Transverse colon (tissue), 4 donors: Measurements from ENCODE around the gene CLEC4F. TPM values are rescaled to one million over a fixed set of nuclear protein-coding genes. Genes with fewer than 3 reads are reported as not detected.
"Not testable (repeated sequence)": the region's sequence is repeated elsewhere in the genome, so short reads cannot be mapped to it uniquely, and the experiment has no call there.

Experiments used
- DNase-seq: peaks from one replicate; pipeline ENCODE4 v3.0.0-alpha.2; 2019
- H3K27ac ChIP-seq, 4 donors: fragments of 200-600 bp; sonication (generic); 2 replicates each; pipeline ENCODE4 v1.5.1; 2016 to 2018; ENCODE audit warnings: inconsistent platforms in 4 of 4
- H3K27me3 ChIP-seq: fragments of 200-600 bp; sonication (generic); 2 replicates; pipeline ENCODE4 v1.5.1; 2017; ENCODE audit warnings: inconsistent platforms
- H3K36me3 ChIP-seq, 4 donors: fragments of 200-600 bp; sonication (generic); 2 replicates each; pipeline ENCODE4 v1.5.1; 2017 to 2019; ENCODE audit warnings: inconsistent platforms in 4 of 4
- H3K4me1 ChIP-seq, 4 donors: fragments of 200-600 bp; sonication (generic); 2 replicates each; pipeline ENCODE4 v1.5.1; 2017 to 2020; ENCODE audit warnings: inconsistent platforms in 4 of 4
- H3K4me3 ChIP-seq, 4 donors: fragments of 200-600 bp; sonication (generic); 1 replicate in 1 of 4; 2 replicates in 3 of 4; pipeline versions ENCODE4 v1.5.1 to v1.6.1; 2017 to 2019; ENCODE audit warnings: inconsistent platforms in 4 of 4
- H3K9me3 ChIP-seq, 2 donors: fragments of 200-600 bp; sonication (generic); 2 replicates each; pipeline ENCODE4 v1.5.1; 2017 to 2019; ENCODE audit warnings: inconsistent platforms in 2 of 2
- EP300 ChIP-seq: sonication (generic); formaldehyde crosslinking; IDR thresholded peaks from one replicate; pipeline ENCODE4 v1.6.1; 2017; ENCODE audit warnings: antibody characterized with exemption, low read depth
- POLR2A ChIP-seq: fragments of 450-650 bp; IDR thresholded peaks from one replicate; pipeline ENCODE4 v1.6.1; 2016; ENCODE audit warnings: antibody characterized with exemption, mild to moderate bottlenecking, moderate library complexity
- POLR2AphosphoS5 ChIP-seq, 3 donors: sonication (generic); formaldehyde crosslinking; IDR thresholded peaks; one replicate each; pipeline ENCODE4 v1.6.1; 2016; ENCODE audit warnings: antibody characterized with exemption in 3 of 3
- WGBS, 2 donors: methylation state at CpG; one replicate each; pipeline ENCODE4 v1.1.5; 2018; ENCODE audit warnings: low coverage in 1 of 2; 5-methylcytosine and 5-hydroxymethylcytosine counted together
- in situ Hi-C, 4 donors: fragments of 200-750 bp; cut with MboI; loops; one replicate each; pipeline versions ENCODE4 v1.15.0 to v1.15.1; 2017; ENCODE audit warnings: low sequenced_read_pairs in 3 of 4, low pct_ligation_motif_present in 1 of 4, low pct_unique_long_range_greater_than_20kb in 1 of 4
- intact Hi-C: fragments of 100-400 bp; cut with DNase I; formaldehyde crosslinking; loops from one replicate; pipeline ENCODE4 v1.15.1; 2023; ENCODE audit warnings: low total_unique reads
- total RNA-seq, 4 donors: library from RNA; depleted of rRNA; stranded (reverse); fragments of >200 nt; gene quantifications; one replicate each; pipeline ENCODE4 v1.1.0, GENCODE V29; 2016
- TF ChIP-seq, protein P1 (sequence below), 5 experiments: fragments of 200-600 bp in 3 of 5; fragments of 450-650 bp in 2 of 5; sonication (generic) in 3 of 5; IDR thresholded peaks; 1 replicate in 2 of 5; 2 replicates in 3 of 5; pipeline ENCODE4 v1.5.1; 2016 to 2017; ENCODE audit warnings: antibody characterized with exemption in 5 of 5, inconsistent platforms in 3 of 5, mild to moderate bottlenecking in 2 of 5, moderate library complexity in 1 of 5

Gene CLEC4F
- total RNA-seq, 4 donors from 2014 or later = 0.14 to 0.32 TPM; not detected in 2

DNA sequence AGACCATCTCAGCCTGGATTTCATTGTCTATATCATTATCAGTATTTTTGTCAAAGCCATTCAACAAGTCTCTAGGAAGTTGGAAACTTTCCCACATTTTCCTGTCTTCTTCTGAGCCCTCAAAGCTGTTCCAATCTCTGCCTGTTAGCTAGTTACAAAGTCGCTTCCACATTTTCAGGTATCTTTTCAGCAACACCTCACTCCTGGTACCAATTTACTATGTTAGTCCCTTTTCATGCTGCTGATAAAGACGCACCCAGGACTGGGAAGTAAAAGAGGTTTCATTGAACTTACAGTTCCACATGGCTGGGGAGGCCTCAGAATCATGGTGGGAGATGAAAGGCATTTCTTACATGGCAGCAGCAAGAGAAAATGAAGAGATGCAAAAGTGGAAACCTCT lies 20.7 kb downstream of the CLEC4F start:
- in situ Hi-C loops (no loop called here), intact Hi-C loops (loop anchor here (5.0 kb wide), 1 partner anchor 648 kb away; no protein-coding TSS in a partner anchor)
- TF ChIP-seq POLR2A = no peak
- TF ChIP-seq, protein P1, sequence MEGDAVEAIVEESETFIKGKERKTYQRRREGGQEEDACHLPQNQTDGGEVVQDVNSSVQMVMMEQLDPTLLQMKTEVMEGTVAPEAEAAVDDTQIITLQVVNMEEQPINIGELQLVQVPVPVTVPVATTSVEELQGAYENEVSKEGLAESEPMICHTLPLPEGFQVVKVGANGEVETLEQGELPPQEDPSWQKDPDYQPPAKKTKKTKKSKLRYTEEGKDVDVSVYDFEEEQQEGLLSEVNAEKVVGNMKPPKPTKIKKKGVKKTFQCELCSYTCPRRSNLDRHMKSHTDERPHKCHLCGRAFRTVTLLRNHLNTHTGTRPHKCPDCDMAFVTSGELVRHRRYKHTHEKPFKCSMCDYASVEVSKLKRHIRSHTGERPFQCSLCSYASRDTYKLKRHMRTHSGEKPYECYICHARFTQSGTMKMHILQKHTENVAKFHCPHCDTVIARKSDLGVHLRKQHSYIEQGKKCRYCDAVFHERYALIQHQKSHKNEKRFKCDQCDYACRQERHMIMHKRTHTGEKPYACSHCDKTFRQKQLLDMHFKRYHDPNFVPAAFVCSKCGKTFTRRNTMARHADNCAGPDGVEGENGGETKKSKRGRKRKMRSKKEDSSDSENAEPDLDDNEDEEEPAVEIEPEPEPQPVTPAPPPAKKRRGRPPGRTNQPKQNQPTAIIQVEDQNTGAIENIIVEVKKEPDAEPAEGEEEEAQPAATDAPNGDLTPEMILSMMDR (IDR thresholded peaks at IDR 0.05) = no peak
- TF ChIP-seq EP300 = no peak
- TF ChIP-seq POLR2AphosphoS5 (IDR thresholded peaks at IDR 0.05) = no peak
- H3K27me3 ChIP-seq = peaks cover 3% of the 10 kb centered on the region
- WGBS, 2 donors = 83 to 100% methylated on average over 2 of the region's 2 CpGs
- no peaks in the 10 kb centered on the region for H3K36me3 ChIP-seq
- H3K4me3 ChIP-seq = no peak overlapping the region
- no peak overlapping the region for H3K27ac ChIP-seq
- no peaks in the 10 kb centered on the region for H3K9me3 ChIP-seq
- DNase-seq = no peak
- H3K4me1 ChIP-seq = no peaks in the 10 kb centered on the region

DNA sequence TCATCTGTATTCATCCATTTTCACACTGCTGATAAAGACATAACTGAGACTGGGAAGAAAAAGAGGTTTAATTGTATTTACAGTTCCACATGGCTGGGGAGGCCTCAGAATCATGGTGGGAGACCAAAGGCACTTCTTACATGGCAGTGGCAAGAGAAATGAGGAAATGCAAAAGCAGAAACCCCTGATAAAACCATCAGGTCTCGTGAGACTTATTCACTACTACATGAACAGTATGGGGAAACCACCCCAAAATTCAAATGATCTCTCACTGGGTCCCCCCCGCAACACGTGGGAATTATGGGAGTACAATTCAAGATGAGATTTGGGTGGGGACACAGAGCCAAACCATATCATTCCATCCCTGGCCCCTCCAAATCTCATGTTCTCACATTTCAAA lies 22.4 kb downstream of the CLEC4F start:
- in situ Hi-C loops = not testable (repeated sequence)
- WGBS, 2 donors = 79 to 100% methylated on average over 1 to 3 of the region's 3 CpGs
- intact Hi-C loops = loop anchor here (5.0 kb wide), 1 partner anchor 649 kb away; no protein-coding TSS in a partner anchor

DNA sequence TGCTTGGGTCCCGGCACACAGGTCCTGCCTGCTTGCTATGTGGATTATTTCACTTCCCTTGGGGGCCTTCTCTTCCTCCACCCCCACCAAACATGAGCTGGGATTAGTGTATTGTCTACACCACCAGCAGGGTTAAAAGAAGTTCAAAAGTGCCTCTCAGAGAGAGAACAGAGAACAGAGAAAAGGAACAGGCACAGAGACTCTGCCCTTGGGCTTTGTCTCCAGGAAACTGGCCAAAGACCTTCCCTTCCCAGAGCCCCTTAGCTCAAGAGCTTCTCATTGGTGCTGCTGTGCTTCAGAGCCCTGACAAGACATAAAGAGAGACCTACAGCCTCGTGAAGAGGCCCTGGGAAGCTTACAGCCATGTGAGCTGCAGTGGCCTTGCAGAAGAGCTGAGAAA lies 22.9 kb downstream of the CLEC4F start:
- Histone ChIP-seq H3K4me1 (no peaks in the 10 kb centered on the region), H3K36me3 (no peaks in the 10 kb centered on the region), H3K4me3 (no peak overlapping the region), H3K27ac (no peak overlapping the region), H3K27me3 (peaks cover 14% of the 10 kb centered on the region), H3K9me3 (no peaks in the 10 kb centered on the region)
- TF ChIP-seq POLR2A = no peak
- TF ChIP-seq EP300 = no peak
- TF ChIP-seq, protein P1 (IDR thresholded peaks at IDR 0.05) = no peak
- TF ChIP-seq POLR2AphosphoS5 (IDR thresholded peaks at IDR 0.05) = no peak
- in situ Hi-C loops = no loop called here
- DNase-seq = no peak
- 29 to 51% methylated on average over 2 of the region's 2 CpGs for WGBS, 2 donors
- intact Hi-C loops = loop anchor here (5.0 kb wide), 1 partner anchor 650 kb away; no protein-coding TSS in a partner anchor

More for the DNA sequence above, 22.4 kb downstream of the CLEC4F start:
- not testable (repeated sequence) for H3K36me3 ChIP-seq, H3K4me3 ChIP-seq, DNase-seq, H3K9me3 ChIP-seq, H3K27ac ChIP-seq, H3K27me3 ChIP-seq, H3K4me1 ChIP-seq

DNA sequence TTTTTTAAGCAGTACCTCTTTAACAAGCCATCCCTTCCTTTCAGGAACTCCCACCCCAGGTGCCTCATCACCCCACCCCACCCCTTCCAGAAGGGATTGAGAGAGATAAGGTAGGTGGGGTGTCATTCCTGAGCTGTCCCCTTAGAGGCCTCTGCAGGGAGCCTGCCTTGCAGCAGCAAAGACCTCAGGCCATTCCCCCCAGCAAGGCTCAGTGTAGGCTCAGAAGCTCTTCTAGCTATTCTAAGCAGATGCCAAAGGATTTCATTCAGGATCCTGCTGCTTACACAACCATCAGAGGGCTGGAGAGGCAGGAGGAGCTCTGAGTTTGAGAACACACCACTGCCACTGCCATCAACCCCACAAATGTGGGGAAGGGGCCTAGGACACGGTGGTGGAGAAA lies 24.1 kb downstream of the CLEC4F start:
- peaks cover 26% of the 10 kb centered on the region for H3K27me3 ChIP-seq
- DNase-seq = no peak
- no peak overlapping the region for H3K27ac ChIP-seq
- H3K36me3 ChIP-seq = no peaks in the 10 kb centered on the region
- no peak for TF ChIP-seq EP300
- TF ChIP-seq POLR2A = no peak
- no peak for TF ChIP-seq POLR2AphosphoS5 (IDR thresholded peaks at IDR 0.05)
- TF ChIP-seq, protein P1 (IDR thresholded peaks at IDR 0.05) = no peak
- in situ Hi-C loops (no loop called here), intact Hi-C loops (loop anchor here (5.0 kb wide), 1 partner anchor 651 kb away; no protein-coding TSS in a partner anchor)
- H3K9me3 ChIP-seq = no peaks in the 10 kb centered on the region
- no peak overlapping the region for H3K4me3 ChIP-seq
- 71 to 78% methylated on average over 1 of the region's 1 CpG for WGBS, 2 donors
- no peaks in the 10 kb centered on the region for H3K4me1 ChIP-seq
